ENCODE measurements around the gene PRKAA2.

Gene PRKAA2

DNA sequence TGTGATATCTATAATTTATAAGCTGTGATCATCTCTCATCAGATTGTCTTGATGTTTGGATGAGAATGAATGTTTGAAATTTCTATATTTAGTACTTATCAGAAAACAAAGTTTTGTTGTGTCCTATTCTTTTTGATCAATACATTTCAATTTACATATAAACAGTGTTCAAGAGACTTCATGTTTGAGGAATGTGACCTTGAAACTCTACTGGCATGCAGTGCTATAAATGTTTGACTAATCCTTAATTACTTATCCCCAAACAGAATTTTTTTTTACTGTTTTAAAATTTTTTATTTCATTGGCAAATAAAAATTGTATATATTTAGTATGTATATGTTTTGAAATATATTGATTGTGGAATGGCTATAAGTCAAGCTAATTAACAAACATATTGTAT lies 1.5 kb upstream of the PRKAA2 start:
- no peak for DNase-seq
- TF ChIP-seq GATA1 (IDR thresholded peaks at IDR 0.05; ENCODE audit: low read depth, low read length) (no peak), POLR2A (IDR thresholded peaks at IDR 0.05; ENCODE audit: low read length) (no peak)

DNA sequence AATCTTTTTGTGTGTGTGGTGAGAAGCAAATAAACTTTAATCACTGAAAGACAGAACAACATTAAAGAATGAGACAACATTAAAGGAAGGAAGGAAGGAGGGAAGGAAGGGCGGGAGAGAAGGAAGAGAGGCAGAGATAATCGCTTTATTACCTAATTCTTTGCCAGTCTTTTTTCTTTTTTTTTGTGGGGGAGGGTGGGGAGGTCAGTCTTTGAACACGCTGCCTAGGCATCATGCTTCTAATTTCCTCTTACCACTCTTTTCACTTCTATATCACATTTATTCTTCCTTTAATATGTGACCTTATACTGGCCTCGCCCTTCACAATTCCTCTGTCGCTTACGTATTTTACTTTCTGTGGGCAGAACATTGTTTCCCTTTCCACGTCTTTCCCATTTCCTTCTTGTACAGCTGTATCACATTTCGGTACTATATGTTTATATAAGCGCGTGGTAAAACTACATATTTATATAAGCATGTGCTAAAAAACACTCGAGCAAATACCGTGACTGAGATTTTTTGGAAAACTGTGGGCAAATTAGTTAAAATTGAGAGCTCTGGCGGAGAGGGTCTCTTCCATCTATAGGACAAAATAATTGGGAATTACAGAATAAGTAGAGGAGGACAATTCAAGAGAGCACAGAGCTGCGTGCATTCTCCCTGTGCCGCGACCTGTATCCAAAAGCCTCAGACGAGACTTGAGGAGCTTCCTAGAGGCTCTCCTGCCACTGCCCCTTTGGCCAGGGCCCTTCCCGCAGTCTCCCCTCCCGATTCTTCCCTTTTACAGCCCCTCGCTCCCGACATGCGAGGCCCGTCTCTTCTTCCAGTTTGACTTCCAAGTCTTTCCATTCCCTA lies 823 bp upstream of the PRKAA2 start:
- TF ChIP-seq GATA1 (IDR thresholded peaks at IDR 0.05; ENCODE audit: low read depth, low read length), result no peak
- no peak for DNase-seq

DNA sequence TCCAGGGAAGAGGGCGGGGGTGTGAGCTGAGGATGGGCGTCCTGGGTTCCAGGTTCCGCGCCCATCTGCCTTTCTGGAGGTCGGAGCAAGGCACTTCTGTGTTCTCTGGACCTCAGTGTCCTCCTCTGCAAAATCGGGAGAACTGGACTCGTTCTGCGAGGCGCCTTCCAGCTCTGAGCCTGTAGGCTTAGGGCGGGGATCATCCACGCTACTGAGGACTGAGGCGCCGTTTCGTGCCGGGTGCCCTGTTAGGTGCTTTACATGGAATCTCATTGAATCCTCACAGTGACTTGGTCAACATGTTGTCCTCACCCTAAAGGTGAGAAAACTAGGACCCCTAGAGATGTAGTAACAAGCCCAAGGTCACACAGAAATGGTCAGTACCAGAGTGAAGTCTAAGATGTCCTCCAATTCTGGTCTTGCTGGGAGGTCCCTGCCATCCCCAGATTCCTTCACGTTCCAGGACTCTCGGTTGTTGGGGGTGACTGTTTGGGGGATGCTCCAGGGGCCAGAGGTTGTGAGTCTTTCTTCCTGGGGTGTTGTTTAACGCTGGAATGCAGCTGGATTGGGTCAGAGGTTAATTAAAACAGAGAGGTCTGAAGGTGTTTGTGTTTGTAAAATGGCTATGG lies 677 bp downstream of the PRKAA2 start:
- no peak for DNase-seq
- TF ChIP-seq POLR2A (IDR thresholded peaks at IDR 0.05; ENCODE audit: low read length) (no peak), GATA1 (IDR thresholded peaks at IDR 0.05; ENCODE audit: low read depth, low read length) (no peak)

DNA sequence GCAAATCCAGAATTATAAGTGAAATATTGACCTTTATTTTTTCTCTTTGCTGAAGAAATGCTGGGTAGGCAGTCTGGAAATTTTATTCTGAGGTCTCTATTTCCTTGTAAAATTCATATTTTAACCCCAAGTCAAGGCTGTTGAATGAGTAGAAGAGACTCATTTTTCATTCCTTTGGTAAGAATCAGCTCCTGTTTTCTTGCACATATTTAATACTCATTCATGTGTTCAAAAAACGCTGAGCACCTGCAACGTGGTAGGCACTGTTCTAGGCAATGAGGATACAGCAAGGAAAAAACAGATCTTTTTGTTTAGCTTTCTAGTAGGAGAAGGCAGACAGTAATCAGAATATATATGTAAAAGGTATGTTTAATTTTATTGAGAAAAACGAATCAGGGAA lies 1.5 kb downstream of the PRKAA2 start:
- no peak for TF ChIP-seq GATA1 (IDR thresholded peaks at IDR 0.05; ENCODE audit: low read depth, low read length)
- no peak for TF ChIP-seq POLR2A (IDR thresholded peaks at IDR 0.05; ENCODE audit: low read length)
- DNase-seq, result no peak

DNA sequence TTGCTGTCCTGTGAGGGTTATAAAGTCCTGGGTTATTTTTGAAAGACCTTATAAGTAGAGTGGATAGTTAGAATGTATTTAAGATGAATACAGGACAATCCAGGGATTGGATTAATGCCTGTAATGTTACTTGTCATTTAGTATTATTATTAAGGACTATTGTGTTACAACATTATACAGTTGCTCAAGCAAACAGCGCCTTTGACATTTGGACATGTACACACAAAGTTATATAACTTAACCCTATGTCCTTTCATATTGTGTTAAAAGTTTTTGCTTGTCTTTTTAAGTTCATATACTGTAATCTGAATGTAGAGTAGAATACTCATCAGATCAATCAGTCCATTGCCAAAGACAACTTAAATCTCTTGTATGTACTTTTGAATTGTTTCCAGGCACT lies 2.0 kb downstream of the PRKAA2 start:
- TF ChIP-seq POLR2A (IDR thresholded peaks at IDR 0.05; ENCODE audit: low read length) (no peak), GATA1 (IDR thresholded peaks at IDR 0.05; ENCODE audit: low read depth, low read length) (no peak)
- no peak for DNase-seq

DNA sequence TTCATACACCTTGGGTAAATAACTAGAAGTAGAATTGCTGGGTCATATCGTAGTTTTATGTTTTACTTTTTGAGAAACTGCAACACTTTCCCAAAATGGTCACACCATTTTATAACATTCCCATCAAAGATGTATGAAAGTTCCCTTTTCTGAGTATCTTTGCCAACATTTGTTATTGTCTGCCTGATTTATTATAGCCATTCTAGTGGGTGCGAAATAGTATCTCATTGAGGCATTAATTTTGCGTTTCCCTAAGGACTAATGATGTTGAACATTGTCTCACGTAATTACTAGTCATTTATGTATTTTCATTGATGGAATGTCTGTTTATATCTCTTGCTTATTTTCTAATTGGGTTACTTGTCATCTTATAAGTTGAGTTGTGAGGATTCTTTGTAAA lies 3.4 kb downstream of the PRKAA2 start:
- no peak for DNase-seq
- no peak for TF ChIP-seq POLR2A (IDR thresholded peaks at IDR 0.05; ENCODE audit: low read length)
- TF ChIP-seq GATA1 (IDR thresholded peaks at IDR 0.05; ENCODE audit: low read depth, low read length), result no peak

DNA sequence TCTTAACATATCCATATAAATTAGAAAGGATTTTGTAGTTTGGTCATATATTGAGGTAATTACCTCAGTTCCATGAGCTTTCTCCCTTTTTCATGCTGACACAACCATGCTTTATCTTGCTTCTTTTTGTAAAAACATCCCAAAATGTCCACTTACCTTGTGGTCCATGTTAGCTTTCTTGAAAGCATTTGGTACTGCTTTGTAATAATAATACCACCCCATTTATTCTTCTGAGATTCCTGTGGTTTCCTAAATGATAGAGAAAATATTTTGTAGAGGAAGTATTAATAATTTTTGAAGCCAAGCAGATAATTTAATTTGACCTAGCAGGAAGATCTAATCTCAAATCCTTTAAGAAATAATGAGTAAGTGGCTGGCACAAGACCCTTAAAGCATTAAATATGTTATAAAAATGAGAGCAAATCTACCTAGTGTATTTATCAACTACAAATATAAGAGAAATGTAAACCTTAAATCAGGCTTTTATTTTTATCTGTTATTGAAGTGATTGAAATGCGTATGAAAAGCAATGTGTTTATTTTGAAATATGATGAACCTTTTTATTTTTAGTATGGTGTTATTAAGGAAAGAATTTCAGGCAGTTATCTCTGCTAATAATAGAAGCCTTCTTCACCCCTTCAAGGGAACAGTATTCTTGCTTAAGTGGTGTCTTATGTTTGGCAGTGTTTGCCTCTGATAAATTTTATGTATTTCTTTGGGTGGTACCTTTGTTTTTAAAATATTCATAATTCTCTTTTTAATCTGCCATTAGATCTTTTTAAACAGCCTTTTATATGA lies 9.2 kb downstream of the PRKAA2 start:
- TF ChIP-seq POLR2A (IDR thresholded peaks at IDR 0.05; ENCODE audit: low read length) (no peak), GATA1 (IDR thresholded peaks at IDR 0.05; ENCODE audit: low read depth, low read length) (no peak)
- no peak for DNase-seq

DNA sequence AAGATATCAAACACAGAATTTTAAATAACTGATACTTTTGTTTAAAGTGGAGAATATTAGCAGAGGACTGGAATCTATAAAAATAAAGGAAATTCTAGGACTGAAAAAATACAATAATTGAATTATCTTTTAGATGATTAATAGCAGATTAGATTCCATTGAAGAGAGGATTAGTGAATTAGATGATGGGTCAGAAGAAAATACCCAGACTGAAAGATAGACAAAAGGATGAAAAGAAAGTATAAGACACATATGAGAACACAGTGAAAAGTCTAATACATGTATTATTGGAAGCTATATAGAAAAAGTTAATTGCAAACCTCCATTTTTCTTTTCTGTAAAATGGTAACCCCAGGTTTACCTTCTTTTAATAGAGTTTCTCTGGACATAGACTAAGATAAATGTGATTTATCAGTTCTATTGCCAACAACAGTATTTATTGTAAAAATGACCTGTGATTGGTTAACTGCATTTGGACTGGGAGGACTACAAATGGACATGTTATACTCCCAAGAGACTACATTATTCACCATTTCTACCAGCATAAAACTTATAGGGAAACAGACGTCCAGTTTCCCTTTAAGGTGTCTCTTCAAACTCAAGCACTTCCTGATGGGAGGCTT lies 11.0 kb downstream of the PRKAA2 start:
- TF ChIP-seq GATA1 (IDR thresholded peaks at IDR 0.05; ENCODE audit: low read depth, low read length), result no peak
- no peak for TF ChIP-seq POLR2A (IDR thresholded peaks at IDR 0.05; ENCODE audit: low read length)
- DNase-seq, result no peak

DNA sequence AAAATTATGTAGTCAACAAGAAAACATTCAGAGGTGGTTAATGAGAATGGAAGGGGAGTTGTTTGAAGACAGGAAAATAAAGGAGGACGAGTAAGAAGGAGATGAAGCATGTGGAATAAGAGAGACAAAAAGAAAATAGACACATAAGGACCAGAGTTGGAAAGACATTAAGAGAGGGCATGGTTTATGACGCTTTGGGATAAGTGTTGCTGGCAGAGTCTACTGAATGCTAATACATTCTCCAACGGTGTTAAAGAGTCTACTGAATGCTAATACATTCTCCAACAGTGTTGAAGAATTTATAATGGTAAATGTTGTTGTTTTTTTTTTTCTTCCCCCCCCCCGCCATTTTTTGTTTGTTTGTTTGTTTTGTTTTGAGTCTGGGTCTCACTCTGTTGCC lies 13.1 kb downstream of the PRKAA2 start:
- TF ChIP-seq GATA1 (IDR thresholded peaks at IDR 0.05; ENCODE audit: low read depth, low read length), result no peak
- no peak for TF ChIP-seq POLR2A (IDR thresholded peaks at IDR 0.05; ENCODE audit: low read length)

DNA sequence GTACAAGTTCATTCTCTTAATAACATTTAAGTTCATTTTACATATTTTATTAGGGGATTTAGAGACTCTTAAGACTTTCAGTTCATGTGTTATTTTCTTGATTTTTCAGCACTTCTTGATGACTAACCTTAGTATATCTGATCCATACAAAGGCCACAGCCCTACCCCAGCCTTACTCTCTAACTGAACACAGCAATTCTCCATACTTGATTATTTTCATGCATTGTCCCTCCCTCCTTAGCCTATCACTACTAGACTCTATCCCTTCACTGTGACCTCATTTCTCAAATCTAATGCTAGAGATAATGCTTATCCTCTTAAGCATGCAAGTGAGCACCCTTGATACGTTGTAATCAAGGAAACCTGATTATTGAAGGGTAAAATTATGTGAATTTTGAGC lies 15.2 kb downstream of the PRKAA2 start:
- DNase-seq, result no peak
- TF ChIP-seq GATA1 (IDR thresholded peaks at IDR 0.05; ENCODE audit: low read depth, low read length) (no peak), POLR2A (IDR thresholded peaks at IDR 0.05; ENCODE audit: low read length) (no peak)

More for the DNA sequence above, 13.1 kb downstream of the PRKAA2 start:
- DNase-seq, result no peak

DNA sequence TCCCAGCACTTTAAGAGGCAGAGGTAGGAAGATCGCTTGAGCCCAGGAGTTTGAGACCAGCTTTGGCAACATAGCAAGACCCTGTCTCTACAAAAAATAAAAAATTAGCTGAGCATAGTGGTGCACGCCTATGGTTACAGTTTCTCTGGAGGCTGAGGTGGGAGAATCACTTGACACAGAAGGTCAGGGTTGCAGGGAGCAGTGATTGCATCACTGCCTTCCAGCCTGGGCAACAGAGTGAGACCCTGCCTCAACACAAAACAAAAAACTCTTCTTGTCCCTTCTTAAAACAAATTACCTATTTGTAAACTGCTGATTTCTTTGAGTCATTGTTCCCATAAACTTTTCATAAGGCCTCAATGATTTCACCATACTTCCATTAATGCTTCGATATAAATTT lies 18.7 kb downstream of the PRKAA2 start:
- no peak for DNase-seq
- TF ChIP-seq POLR2A (IDR thresholded peaks at IDR 0.05; ENCODE audit: low read length), result no peak
- no peak for TF ChIP-seq GATA1 (IDR thresholded peaks at IDR 0.05; ENCODE audit: low read depth, low read length)

DNA sequence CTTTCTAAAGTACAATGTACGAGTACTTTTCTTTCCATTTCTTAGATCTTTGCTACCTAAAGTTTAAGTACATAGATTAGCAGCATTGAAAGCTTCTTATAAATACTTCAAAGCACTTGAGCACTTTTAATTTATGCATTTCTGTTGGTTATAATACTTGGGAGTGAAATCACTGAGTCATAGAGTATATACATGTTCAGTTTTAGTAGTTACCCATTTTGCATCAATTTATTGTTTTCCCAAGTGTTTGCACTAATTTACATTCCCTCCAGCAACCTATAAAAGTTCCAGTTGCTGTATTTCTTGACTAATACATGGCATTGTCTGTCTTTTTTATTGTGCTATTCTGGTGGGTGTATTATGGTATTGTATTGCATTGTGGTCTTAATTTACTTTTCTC lies 20.3 kb downstream of the PRKAA2 start:
- no peak for TF ChIP-seq POLR2A (IDR thresholded peaks at IDR 0.05; ENCODE audit: low read length)
- TF ChIP-seq GATA1 (IDR thresholded peaks at IDR 0.05; ENCODE audit: low read depth, low read length), result no peak
- no peak for DNase-seq

DNA sequence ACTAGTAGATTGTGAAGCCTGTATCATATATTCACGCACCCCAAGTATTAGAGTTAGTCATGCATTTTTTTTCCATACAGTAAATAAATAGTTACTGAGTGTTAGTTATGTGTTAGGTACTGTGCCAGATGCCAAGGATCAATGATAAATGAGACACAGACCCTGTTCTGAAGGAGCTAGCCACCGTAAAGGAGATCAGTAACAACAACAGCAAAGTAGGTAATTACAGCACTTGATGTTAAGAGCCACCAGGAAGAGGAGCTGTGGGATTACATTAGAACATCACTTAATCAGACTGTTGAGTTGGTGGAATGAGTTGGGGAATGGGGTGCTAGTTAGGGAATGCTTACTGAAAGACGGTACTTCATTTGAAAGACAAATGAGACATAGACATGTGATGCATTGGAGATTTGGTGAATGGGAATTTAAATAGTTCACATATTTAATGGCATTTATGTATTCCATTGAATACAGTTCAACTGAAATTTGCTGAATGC lies 21.0 kb downstream of the PRKAA2 start:
- DNase-seq, result no peak
- TF ChIP-seq GATA1 (IDR thresholded peaks at IDR 0.05; ENCODE audit: low read depth, low read length) (no peak), POLR2A (IDR thresholded peaks at IDR 0.05; ENCODE audit: low read length) (no peak)

DNA sequence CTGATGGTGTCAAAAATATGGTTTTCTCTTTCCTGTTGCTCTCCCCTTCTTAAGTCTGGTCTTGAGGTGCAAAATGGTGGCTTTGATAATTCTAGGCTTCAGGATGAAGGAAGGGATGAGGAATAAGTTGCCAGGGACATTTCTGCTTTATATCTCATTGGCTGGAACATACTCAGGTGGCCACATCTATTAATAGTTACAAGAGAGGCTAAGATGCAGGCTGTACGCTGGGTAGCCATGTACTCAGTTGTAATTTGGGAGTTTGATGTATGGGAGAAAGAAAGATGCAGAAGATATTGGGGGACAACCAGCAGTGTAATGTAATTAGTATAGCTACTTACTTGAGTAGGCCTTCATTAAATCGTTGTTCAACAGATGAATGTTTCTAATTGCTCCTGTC lies 25.2 kb downstream of the PRKAA2 start:
- no peak for DNase-seq
- TF ChIP-seq GATA1 (IDR thresholded peaks at IDR 0.05; ENCODE audit: low read depth, low read length), result no peak
- no peak for TF ChIP-seq POLR2A (IDR thresholded peaks at IDR 0.05; ENCODE audit: low read length)

Data from erythroblast (primary cell).